ENCODE measurements around the gene PRDM16. TPM values are rescaled to one million over a fixed set of nuclear protein-coding genes. Genes with fewer than 3 reads are reported as not detected.

Gene PRDM16
- total RNA-seq, 2 donors from 2014 or later: 0.79 to 6.1 TPM

DNA sequence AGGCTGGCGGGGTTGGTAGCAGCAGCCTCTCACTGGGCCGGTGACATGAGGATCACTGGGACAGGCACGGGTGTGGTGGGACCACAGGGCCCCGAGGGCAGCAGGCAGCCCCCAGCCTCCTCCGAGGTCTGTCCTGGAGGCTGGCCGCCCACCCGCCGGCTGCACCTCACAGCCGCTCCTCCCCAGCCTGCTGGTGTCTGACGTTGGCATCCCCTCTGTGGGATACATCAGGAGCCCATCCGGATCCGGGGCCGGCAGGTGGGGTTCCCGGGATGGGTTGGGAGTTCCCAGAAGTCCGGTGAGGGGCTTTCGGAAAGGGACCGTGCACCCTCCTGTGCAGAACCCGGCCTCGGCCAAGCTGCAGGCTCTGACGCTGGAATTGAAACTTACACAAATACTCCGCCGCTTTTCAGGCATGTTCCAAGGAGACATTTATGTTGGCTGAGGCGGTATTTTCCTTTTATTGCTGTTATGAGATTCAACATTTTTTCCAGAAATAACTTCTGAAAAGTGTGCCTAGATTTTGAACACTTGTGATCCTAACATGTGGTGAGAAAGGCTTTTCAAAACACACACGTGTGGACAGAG lies 243.4 kb downstream of the PRDM16 start:
- Histone ChIP-seq H3K27me3 (no peaks in the 10 kb centered on the region), H3K4me3 (no peak overlapping the region), H3K36me3 (no peaks in the 10 kb centered on the region), H3K27ac (peak overlapping the region; percentile 76), H3K9ac (ENCODE audit: low read depth in 2 of 2, low read length in 2 of 2) (no peak overlapping the region), H3K9me3 (no peaks in the 10 kb centered on the region), H3K4me1 (no peaks in the 10 kb centered on the region)
- intact Hi-C loops (cut with DNase I): no loop called here
- DNase-seq: no peak
- TF ChIP-seq, protein P1, sequence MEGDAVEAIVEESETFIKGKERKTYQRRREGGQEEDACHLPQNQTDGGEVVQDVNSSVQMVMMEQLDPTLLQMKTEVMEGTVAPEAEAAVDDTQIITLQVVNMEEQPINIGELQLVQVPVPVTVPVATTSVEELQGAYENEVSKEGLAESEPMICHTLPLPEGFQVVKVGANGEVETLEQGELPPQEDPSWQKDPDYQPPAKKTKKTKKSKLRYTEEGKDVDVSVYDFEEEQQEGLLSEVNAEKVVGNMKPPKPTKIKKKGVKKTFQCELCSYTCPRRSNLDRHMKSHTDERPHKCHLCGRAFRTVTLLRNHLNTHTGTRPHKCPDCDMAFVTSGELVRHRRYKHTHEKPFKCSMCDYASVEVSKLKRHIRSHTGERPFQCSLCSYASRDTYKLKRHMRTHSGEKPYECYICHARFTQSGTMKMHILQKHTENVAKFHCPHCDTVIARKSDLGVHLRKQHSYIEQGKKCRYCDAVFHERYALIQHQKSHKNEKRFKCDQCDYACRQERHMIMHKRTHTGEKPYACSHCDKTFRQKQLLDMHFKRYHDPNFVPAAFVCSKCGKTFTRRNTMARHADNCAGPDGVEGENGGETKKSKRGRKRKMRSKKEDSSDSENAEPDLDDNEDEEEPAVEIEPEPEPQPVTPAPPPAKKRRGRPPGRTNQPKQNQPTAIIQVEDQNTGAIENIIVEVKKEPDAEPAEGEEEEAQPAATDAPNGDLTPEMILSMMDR (IDR thresholded peaks at IDR 0.05): no peak

DNA sequence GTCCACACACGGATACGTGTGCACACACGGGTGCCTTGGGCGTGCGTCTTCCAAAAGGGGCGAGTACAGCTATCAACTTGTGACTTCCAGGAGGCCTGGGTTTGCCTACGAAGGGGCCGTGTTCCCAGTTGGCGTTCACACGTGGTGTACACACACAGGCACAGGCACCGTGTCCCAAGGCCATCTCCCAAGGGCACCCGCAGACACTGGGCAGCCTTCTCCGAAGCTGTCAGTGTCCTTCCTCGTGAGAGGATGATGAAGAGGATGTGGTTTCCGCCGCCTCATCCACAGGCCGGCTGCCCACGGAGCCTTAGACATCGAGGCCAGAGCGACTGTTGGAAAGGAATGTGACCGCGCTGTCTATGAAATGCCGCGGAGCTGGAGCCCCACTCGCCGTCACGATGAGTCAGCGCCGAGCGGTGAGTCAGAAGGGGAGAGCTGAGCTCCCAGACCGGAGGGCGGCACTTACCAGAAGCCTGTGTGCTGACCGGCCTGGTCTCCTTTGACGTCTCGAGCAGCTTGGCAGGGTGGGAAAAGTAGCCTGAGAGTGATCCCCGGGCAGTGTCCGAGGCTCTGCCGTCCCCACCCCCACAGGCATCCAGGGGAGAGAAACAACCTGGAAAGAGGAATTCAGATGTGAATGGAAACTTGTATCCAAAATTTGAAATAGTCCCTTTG lies 244.0 kb downstream of the PRDM16 start:
- H3K4me3 ChIP-seq: no peak overlapping the region

DNA sequence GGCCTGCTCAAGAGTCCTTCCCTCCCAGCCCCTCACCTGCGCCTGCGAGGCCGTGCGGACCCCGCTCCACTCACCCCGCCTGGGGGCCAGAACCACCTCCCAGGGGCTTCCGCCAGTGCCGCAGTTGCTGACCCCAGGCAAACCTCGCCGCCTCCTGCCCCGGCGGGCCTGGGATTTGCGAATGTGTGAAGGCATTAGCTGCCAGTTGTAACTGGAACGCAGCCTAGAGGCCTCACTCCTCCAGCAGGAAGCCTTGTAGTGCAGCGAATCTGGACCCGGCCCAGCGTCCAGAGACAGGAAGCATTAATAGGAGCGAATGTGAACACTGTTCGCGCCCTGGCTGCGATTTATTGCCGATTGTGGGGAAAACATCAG lies 244.6 kb downstream of the PRDM16 start:
- TF ChIP-seq, protein P1 (IDR thresholded peaks at IDR 0.05): no peak
- H3K9ac ChIP-seq (ENCODE audit: low read depth in 2 of 2, low read length in 2 of 2): peak overlapping the region in 1 of 2 donors; percentile 35
- no peaks in the 10 kb centered on the region for H3K27me3 ChIP-seq
- DNase-seq: peak; percentile 59
- no peaks in the 10 kb centered on the region for H3K4me1 ChIP-seq
- H3K9me3 ChIP-seq: no peaks in the 10 kb centered on the region
- H3K4me3 ChIP-seq: no peak overlapping the region
- H3K27ac ChIP-seq: peak overlapping the region; percentile 76
- no peaks in the 10 kb centered on the region for H3K36me3 ChIP-seq
- intact Hi-C loops (cut with DNase I): no loop called here

More for the DNA sequence above, 244.0 kb downstream of the PRDM16 start:
- Histone ChIP-seq H3K27me3 (no peaks in the 10 kb centered on the region), H3K36me3 (no peaks in the 10 kb centered on the region), H3K9ac (ENCODE audit: low read depth in 2 of 2, low read length in 2 of 2) (peak overlapping the region in 1 of 2 donors; percentile 35), H3K27ac (peak overlapping the region; percentile 76), H3K4me1 (no peaks in the 10 kb centered on the region), H3K9me3 (no peaks in the 10 kb centered on the region)
- TF ChIP-seq, protein P1 (IDR thresholded peaks at IDR 0.05): no peak
- intact Hi-C loops (cut with DNase I): no loop called here
- peak; percentile 64 for DNase-seq

DNA sequence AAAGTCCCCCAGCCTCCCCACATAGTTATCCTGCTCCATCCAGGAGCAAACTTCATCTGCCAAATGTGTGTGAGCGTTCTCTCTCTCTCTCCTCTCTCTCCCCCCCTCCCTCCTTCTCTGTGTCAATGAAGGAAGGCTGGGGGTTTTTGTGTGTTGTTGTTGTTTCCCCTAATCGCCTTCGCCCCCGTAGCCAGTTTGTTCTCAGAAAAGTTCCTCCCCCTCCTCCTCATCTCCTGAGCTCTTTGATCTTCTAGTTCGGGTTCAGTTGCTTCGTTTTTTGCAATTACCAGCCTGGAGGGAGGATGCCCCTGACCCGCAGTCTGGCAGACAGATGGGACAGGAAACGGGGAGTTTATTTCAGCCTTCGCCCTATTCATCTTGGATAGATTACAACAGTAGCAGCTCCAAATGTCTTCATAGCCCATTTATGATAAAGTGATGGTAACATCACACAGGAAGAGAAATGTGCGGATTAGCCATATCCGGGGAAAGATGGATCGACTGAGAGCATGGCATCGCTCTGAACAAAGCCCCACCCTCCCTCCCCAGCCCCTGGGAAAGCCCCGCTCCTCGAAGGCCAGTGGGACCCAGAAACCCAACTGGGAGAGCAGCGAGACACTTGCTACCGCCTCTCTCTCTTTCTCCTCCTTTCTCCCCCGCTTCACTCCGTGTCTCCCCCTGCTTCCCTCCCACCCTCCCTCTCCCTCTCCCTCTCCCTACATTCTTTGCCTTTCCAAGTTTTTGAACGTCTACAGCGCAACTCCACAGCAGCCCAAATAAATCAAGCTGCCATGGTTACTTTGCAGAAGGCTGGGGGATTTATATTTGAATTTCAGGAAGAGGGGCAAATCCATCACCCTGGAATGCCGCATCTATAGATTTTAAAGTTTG lies 245.7 kb downstream of the PRDM16 start:
- H3K4me1 ChIP-seq: no peaks in the 10 kb centered on the region
- intact Hi-C loops (cut with DNase I): no loop called here
- no peaks in the 10 kb centered on the region for H3K9me3 ChIP-seq
- no peak for DNase-seq
- TF ChIP-seq, protein P1 (IDR thresholded peaks at IDR 0.05): no peak
- H3K36me3 ChIP-seq: no peaks in the 10 kb centered on the region
- no peak overlapping the region for H3K4me3 ChIP-seq
- peak overlapping the region in 1 of 2 donors; percentile 49 for H3K9ac ChIP-seq (ENCODE audit: low read depth in 2 of 2, low read length in 2 of 2)
- peak overlapping the region; percentile 76 for H3K27ac ChIP-seq
- no peaks in the 10 kb centered on the region for H3K27me3 ChIP-seq

All from colonic mucosa (tissue), 4 donors.